Measurements from ENCODE around the gene FBXO15. TPM values are rescaled to one million over a fixed set of nuclear protein-coding genes. Genes with fewer than 3 reads are reported as not detected.

Gene FBXO15
- total and polyA plus RNA-seq, 2 of the 13 experiments (the other 11 are each of a cell fraction or from before 2014, with no cell fraction given) = 0.09 to 0.12 TPM

GRCh38 chr18:74073957-74074667, 73.5 kb downstream of the FBXO15 start:
- 38% methylated on average over 8 of the region's 10 CpGs for WGBS (ENCODE audit: low lambda C conversion rate)

More at GRCh38 chr18:74073957-74074667, 73.5 kb downstream of the FBXO15 start:
- H3K9me3 ChIP-seq (ENCODE audit: low read length) = no peaks in the 10 kb centered on the region
- in situ Hi-C loops (cut with HindIII; ENCODE audit: extremely low pct_ligation_motif_present, low pct_unique_long_range_greater_than_20kb) = no loop called here
- H3K27ac ChIP-seq (ENCODE audit: extremely low read length, insufficient read depth, low read length) = no peak overlapping the region
- TF ChIP-seq UBTF (CRISPR knock-in tag; IDR thresholded peaks at IDR 0.05) = no peak
- TF ChIP-seq, protein P1, sequence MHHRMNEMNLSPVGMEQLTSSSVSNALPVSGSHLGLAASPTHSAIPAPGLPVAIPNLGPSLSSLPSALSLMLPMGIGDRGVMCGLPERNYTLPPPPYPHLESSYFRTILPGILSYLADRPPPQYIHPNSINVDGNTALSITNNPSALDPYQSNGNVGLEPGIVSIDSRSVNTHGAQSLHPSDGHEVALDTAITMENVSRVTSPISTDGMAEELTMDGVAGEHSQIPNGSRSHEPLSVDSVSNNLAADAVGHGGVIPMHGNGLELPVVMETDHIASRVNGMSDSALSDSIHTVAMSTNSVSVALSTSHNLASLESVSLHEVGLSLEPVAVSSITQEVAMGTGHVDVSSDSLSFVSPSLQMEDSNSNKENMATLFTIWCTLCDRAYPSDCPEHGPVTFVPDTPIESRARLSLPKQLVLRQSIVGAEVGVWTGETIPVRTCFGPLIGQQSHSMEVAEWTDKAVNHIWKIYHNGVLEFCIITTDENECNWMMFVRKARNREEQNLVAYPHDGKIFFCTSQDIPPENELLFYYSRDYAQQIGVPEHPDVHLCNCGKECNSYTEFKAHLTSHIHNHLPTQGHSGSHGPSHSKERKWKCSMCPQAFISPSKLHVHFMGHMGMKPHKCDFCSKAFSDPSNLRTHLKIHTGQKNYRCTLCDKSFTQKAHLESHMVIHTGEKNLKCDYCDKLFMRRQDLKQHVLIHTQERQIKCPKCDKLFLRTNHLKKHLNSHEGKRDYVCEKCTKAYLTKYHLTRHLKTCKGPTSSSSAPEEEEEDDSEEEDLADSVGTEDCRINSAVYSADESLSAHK (CRISPR knock-in tag; IDR thresholded peaks at IDR 0.05; ENCODE audit: borderline replicate concordance) = no peak
- TF ChIP-seq RARG (CRISPR knock-in tag; IDR thresholded peaks at IDR 0.05; ENCODE audit: low read depth) = no peak
- TF ChIP-seq GABPA (IDR thresholded peaks at IDR 0.05; ENCODE audit: low read depth, low read length) = no peak; the same call in 1 of the 2 replicates
- 0 out of 2 replicates have a peak, but pooled peaks have one; percentile 25 for TF ChIP-seq GABPA (CRISPR knock-in tag; IDR thresholded peaks at IDR 0.05; ENCODE audit: low read depth)
- TF ChIP-seq FOXK1 (CRISPR knock-in tag; IDR thresholded peaks at IDR 0.05; ENCODE audit: borderline replicate concordance, low read depth) = no peak
- TF ChIP-seq MZF1 (CRISPR knock-in tag; IDR thresholded peaks at IDR 0.05; ENCODE audit: borderline replicate concordance) = no peak
- H4K20me1 ChIP-seq (ENCODE audit: insufficient read depth, low read length) = no peaks in the 10 kb centered on the region
- no TSS peak for BruUV-seq (replicated peaks)
- H3K4me1 ChIP-seq (ENCODE audit: insufficient read depth, low read length) = no peaks in the 10 kb centered on the region
- no peak overlapping the region for H3K4me2 ChIP-seq (ENCODE audit: low read depth, low read length)
- FAIRE-seq (no peak), DNase-seq (ENCODE audit: low spot score) (no peak), ATAC-seq (no peak)
- H3K9ac ChIP-seq (ENCODE audit: insufficient read depth, low read depth, low read length) = no peak overlapping the region
- intact Hi-C loops (cut with micrococcal nuclease; ENCODE audit: unreplicated experiment) = no loop called here
- H3K27me3 ChIP-seq (ENCODE audit: control insufficient read depth in 1 of 2, insufficient read depth in 2 of 2, low read length in 2 of 2) = peaks cover 0 to 76% of the 10 kb centered on the region in 2 experiments; a peak in 3 of 5 replicates
- H2AFZ ChIP-seq (ENCODE audit: low read length) = no peak overlapping the region
- POLR2A ChIA-PET = no interaction called here
- H3K4me3 ChIP-seq (replicated peaks in 1 of 3; ENCODE audit: insufficient read depth in 1 of 3, low read depth in 2 of 3, low read length in 3 of 3) = no peak overlapping the region
- no peaks in the 10 kb centered on the region for H3K79me2 ChIP-seq (ENCODE audit: insufficient read depth, low read length)
- CTCF ChIA-PET (ENCODE audit: low intra/inter-chr PET ratio, low total read pairs) = no interaction called here
- H3K36me3 ChIP-seq (replicated peaks in 1 of 2; ENCODE audit: control insufficient read depth in 1 of 2, insufficient read depth in 2 of 2, low read length in 2 of 2) = no peaks in the 10 kb centered on the region
